Cortex of kidney (tissue), 1 donor: ENCODE measurements around the gene ETNK2.

Source experiments
- DNase-seq: peaks from one replicate; lab custom pipeline; 2025; lab: John Stamatoyannopoulos, UW

Gene ETNK2

GRCh38 chr1:204176049-204176448 lies 24.2 kb upstream of the ETNK2 start:
- DNase-seq, result no peak

- no peak for DNase-seq
These were observed 23.1 kb upstream of the ETNK2 start for GRCh38 chr1:204174958-204175357.

GRCh38 chr1:204172404-204173029 lies 20.7 kb upstream of the ETNK2 start:
- DNase-seq, result no peak

GRCh38 chr1:204171751-204172178 lies 19.9 kb upstream of the ETNK2 start:
- no peak for DNase-seq

GRCh38 chr1:204170494-204171155 lies 18.8 kb upstream of the ETNK2 start:
- no peak for DNase-seq

GRCh38 chr1:204169858-204170257 lies 18.0 kb upstream of the ETNK2 start:
- no peak for DNase-seq

GRCh38 chr1:204167730-204168129 lies 15.9 kb upstream of the ETNK2 start:
- no peak for DNase-seq

- no peak for DNase-seq
These were observed 14.4 kb upstream of the ETNK2 start, which contains the start of gene REN for GRCh38 chr1:204166219-204166618. REN (minus strand) TSS chr1:204166337; CDS start chr1:204166293, 44 bp downstream.

- no peak for DNase-seq
These were observed 10.7 kb upstream of the ETNK2 start for GRCh38 chr1:204162494-204163074.

- no peak for DNase-seq
These were observed 10.0 kb upstream of the ETNK2 start for GRCh38 chr1:204161609-204162493.

- DNase-seq, result no peak
These were observed 6.1 kb upstream of the ETNK2 start for GRCh38 chr1:204157962-204158361.

- DNase-seq, result no peak
These were observed 4.0 kb upstream of the ETNK2 start for GRCh38 chr1:204155881-204156280.

GRCh38 chr1:204154568-204155255 lies 2.9 kb upstream of the ETNK2 start:
- DNase-seq, result no peak

- DNase-seq, result no peak
These were observed 1.8 kb upstream of the ETNK2 start for GRCh38 chr1:204153667-204154066.

- no peak for DNase-seq
These were observed 633 bp upstream of the ETNK2 start for GRCh38 chr1:204152310-204153044.

- no peak for DNase-seq
These were observed 917 bp downstream of the ETNK2 start for GRCh38 chr1:204150702-204151551.

GRCh38 chr1:204149635-204150565 lies 1.9 kb downstream of the ETNK2 start:
- DNase-seq, result no peak

- DNase-seq, result no peak
These were observed 2.7 kb downstream of the ETNK2 start for GRCh38 chr1:204149107-204149506.
